ENCODE results near the gene CTNNA3. TPM values are rescaled to one million over a fixed set of nuclear protein-coding genes. Genes with fewer than 3 reads are reported as not detected.
"Not testable (repeated sequence)": the region's sequence is repeated elsewhere in the genome, so short reads cannot be mapped to it uniquely, and the experiment has no call there.

CTNNA3 gene
- total and polyA plus RNA-seq, 4 donors: 0.16 to 2.4 (median 1.4) TPM

GRCh38 chr10:67696679-67697078 is 684 bp upstream of the CTNNA3 start:
- 64% methylated on average over 2 of the region's 2 CpGs for WGBS
- H3K27ac ChIP-seq (ENCODE audit: low read depth in 1 of 2, low read length in 2 of 2): no peak overlapping the region
- no peak for DNase-seq (ENCODE audit: low spot score)

GRCh38 chr10:67695555-67695954 is 440 bp downstream of the CTNNA3 start:
- TF ChIP-seq YY1 (IDR thresholded peaks at IDR 0.05) (no peak), FOXA1 (IDR thresholded peaks at IDR 0.05) (no peak), GABPA (IDR thresholded peaks at IDR 0.05 in 1 of 2, conservative IDR thresholded peaks at IDR 0.05 in 1 of 2) (no peak), RAD21 (IDR thresholded peaks at IDR 0.05) (no peak), MAX (IDR thresholded peaks at IDR 0.05) (no peak), EGR1 (IDR thresholded peaks at IDR 0.05; ENCODE audit: low read depth in 2 of 2) (no peak), JUND (IDR thresholded peaks at IDR 0.05) (no peak), FOXA2 (IDR thresholded peaks at IDR 0.05) (no peak)
- TF ChIP-seq, protein P1, sequence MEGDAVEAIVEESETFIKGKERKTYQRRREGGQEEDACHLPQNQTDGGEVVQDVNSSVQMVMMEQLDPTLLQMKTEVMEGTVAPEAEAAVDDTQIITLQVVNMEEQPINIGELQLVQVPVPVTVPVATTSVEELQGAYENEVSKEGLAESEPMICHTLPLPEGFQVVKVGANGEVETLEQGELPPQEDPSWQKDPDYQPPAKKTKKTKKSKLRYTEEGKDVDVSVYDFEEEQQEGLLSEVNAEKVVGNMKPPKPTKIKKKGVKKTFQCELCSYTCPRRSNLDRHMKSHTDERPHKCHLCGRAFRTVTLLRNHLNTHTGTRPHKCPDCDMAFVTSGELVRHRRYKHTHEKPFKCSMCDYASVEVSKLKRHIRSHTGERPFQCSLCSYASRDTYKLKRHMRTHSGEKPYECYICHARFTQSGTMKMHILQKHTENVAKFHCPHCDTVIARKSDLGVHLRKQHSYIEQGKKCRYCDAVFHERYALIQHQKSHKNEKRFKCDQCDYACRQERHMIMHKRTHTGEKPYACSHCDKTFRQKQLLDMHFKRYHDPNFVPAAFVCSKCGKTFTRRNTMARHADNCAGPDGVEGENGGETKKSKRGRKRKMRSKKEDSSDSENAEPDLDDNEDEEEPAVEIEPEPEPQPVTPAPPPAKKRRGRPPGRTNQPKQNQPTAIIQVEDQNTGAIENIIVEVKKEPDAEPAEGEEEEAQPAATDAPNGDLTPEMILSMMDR (IDR thresholded peaks at IDR 0.05; ENCODE audit: low read depth, low read length, missing input control): no peak
- TF ChIP-seq, protein P2, sequence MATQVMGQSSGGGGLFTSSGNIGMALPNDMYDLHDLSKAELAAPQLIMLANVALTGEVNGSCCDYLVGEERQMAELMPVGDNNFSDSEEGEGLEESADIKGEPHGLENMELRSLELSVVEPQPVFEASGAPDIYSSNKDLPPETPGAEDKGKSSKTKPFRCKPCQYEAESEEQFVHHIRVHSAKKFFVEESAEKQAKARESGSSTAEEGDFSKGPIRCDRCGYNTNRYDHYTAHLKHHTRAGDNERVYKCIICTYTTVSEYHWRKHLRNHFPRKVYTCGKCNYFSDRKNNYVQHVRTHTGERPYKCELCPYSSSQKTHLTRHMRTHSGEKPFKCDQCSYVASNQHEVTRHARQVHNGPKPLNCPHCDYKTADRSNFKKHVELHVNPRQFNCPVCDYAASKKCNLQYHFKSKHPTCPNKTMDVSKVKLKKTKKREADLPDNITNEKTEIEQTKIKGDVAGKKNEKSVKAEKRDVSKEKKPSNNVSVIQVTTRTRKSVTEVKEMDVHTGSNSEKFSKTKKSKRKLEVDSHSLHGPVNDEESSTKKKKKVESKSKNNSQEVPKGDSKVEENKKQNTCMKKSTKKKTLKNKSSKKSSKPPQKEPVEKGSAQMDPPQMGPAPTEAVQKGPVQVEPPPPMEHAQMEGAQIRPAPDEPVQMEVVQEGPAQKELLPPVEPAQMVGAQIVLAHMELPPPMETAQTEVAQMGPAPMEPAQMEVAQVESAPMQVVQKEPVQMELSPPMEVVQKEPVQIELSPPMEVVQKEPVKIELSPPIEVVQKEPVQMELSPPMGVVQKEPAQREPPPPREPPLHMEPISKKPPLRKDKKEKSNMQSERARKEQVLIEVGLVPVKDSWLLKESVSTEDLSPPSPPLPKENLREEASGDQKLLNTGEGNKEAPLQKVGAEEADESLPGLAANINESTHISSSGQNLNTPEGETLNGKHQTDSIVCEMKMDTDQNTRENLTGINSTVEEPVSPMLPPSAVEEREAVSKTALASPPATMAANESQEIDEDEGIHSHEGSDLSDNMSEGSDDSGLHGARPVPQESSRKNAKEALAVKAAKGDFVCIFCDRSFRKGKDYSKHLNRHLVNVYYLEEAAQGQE (IDR thresholded peaks at IDR 0.05): no peak
- WGBS: 42% methylated on average over 5 of the region's 5 CpGs
- peak overlapping the region in 1 of 3 donors; percentile 14 for H3K4me3 ChIP-seq (ENCODE audit: low read depth in 1 of 3, low read length in 3 of 3)
- no peaks in the 10 kb centered on the region for H3K9me3 ChIP-seq (ENCODE audit: control insufficient read depth in 4 of 4, low read length in 3 of 4)
- no peak overlapping the region for H3K9ac ChIP-seq (ENCODE audit: low read depth in 1 of 2, low read length in 2 of 2)
- no peaks in the 10 kb centered on the region for H3K36me3 ChIP-seq (ENCODE audit: control insufficient read depth in 4 of 4, insufficient read depth in 3 of 4, low read depth in 1 of 4, low read length in 3 of 4)
- no peak overlapping the region for H3K27ac ChIP-seq (ENCODE audit: low read depth in 1 of 2, low read length in 2 of 2)
- peaks cover 0 to 6% (median 0%) of the 10 kb centered on the region in 4 donors for H3K27me3 ChIP-seq (ENCODE audit: control insufficient read depth in 4 of 4, insufficient read depth in 4 of 4, low read length in 3 of 4)
- no peaks in the 10 kb centered on the region for H3K4me1 ChIP-seq (ENCODE audit: control insufficient read depth in 4 of 4, insufficient read depth in 4 of 4, low read length in 3 of 4)
- DNase-seq (ENCODE audit: low spot score): no peak

More at GRCh38 chr10:67696679-67697078, 684 bp upstream of the CTNNA3 start:
- Histone ChIP-seq H3K36me3 (ENCODE audit: control insufficient read depth in 4 of 4, insufficient read depth in 3 of 4, low read depth in 1 of 4, low read length in 3 of 4) (no peaks in the 10 kb centered on the region), H3K4me3 (ENCODE audit: low read depth in 1 of 3, low read length in 3 of 3) (no peak overlapping the region), H3K9me3 (ENCODE audit: control insufficient read depth in 4 of 4, low read length in 3 of 4) (no peaks in the 10 kb centered on the region), H3K4me1 (ENCODE audit: control insufficient read depth in 4 of 4, insufficient read depth in 4 of 4, low read length in 3 of 4) (no peaks in the 10 kb centered on the region), H3K27me3 (ENCODE audit: control insufficient read depth in 4 of 4, insufficient read depth in 4 of 4, low read length in 3 of 4) (peaks cover 0 to 6% (median 0%) of the 10 kb centered on the region in 4 donors), H3K9ac (ENCODE audit: low read depth in 1 of 2, low read length in 2 of 2) (no peak overlapping the region)
- TF ChIP-seq RAD21 (IDR thresholded peaks at IDR 0.05) (no peak), FOXA1 (IDR thresholded peaks at IDR 0.05) (no peak), YY1 (IDR thresholded peaks at IDR 0.05) (no peak)

DNA sequence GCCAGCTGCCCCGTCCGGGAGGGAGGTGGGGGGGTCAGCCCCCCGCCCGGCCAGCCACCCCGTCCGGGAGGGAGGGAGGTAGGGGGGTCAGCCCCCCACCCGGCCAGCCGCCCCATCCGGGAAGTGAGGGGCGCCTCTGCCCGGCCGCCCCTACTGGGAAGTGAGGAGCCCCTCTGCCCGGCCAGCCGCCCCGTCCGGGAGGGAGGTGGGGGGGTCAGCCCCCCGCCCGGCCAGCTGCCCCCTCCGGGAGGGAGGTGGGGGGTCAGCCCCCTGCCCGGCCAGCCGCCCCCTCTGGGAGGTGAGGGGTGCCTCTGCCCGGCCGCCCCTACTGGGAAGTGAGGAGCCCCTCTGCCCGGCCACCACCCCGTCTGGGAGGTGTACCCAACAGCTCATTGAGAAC is 4.1 kb downstream of the CTNNA3 start:
- WGBS: 96% methylated on average over 22 of the region's 25 CpGs
- H3K4me1 ChIP-seq (ENCODE audit: control insufficient read depth in 4 of 4, insufficient read depth in 4 of 4, low read length in 3 of 4); H3K9ac ChIP-seq (ENCODE audit: low read depth in 1 of 2, low read length in 2 of 2); DNase-seq (ENCODE audit: low spot score); H3K9me3 ChIP-seq (ENCODE audit: control insufficient read depth in 4 of 4, low read length in 3 of 4); H3K36me3 ChIP-seq (ENCODE audit: control insufficient read depth in 4 of 4, insufficient read depth in 3 of 4, low read depth in 1 of 4, low read length in 3 of 4); H3K27me3 ChIP-seq (ENCODE audit: control insufficient read depth in 4 of 4, insufficient read depth in 4 of 4, low read length in 3 of 4); H3K27ac ChIP-seq (ENCODE audit: low read depth in 1 of 2, low read length in 2 of 2); H3K4me3 ChIP-seq (ENCODE audit: low read depth in 1 of 3, low read length in 3 of 3): not testable (repeated sequence)

DNA sequence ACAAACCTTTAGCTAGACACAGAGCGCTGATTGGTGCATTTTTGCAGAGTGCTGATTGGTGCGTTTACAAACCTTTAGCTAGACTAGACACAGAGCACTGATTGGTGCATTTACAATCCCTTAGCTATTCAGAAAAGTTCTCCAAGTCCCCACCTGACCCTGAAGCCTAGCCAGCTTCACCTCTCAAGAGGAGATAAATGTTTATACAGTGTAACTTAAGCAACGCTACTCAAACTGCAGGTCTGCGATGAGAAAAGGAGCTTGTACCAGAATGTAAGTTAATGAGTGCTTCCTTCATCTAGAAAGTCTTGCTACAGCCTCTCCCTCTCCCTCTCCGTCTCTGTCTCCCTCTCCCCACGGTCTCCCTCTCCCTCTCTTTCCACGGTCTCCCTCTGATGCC is 5.5 kb downstream of the CTNNA3 start:
- H3K36me3 ChIP-seq (ENCODE audit: control insufficient read depth in 4 of 4, insufficient read depth in 3 of 4, low read depth in 1 of 4, low read length in 3 of 4); DNase-seq (ENCODE audit: low spot score); H3K9ac ChIP-seq (ENCODE audit: low read depth in 1 of 2, low read length in 2 of 2); H3K27me3 ChIP-seq (ENCODE audit: control insufficient read depth in 4 of 4, insufficient read depth in 4 of 4, low read length in 3 of 4); H3K4me3 ChIP-seq (ENCODE audit: low read depth in 1 of 3, low read length in 3 of 3); H3K27ac ChIP-seq (ENCODE audit: low read depth in 1 of 2, low read length in 2 of 2); H3K9me3 ChIP-seq (ENCODE audit: control insufficient read depth in 4 of 4, low read length in 3 of 4); H3K4me1 ChIP-seq (ENCODE audit: control insufficient read depth in 4 of 4, insufficient read depth in 4 of 4, low read length in 3 of 4): not testable (repeated sequence)
- 93% methylated on average over 7 of the region's 7 CpGs for whole genome bisulfite sequencing

DNA sequence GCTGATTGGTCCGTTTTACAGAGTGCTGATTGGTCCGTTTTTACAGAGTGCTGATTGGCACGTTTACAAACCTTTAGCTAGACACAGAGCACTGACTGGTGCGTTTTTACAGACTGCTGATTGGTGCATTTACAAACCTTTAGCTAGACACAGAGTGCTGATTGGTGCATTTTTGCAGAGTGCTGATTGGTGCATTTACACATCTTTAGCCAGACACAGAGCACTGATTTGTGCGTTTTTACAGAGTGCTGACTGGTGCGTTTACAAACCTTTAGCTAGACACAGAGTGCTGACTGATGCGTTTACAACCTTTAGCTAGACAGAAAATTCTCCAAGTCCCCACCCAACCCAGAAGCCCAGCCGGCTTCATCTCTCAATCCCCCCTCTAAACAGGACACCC is 11.9 kb downstream of the CTNNA3 start:
- not testable (repeated sequence) for DNase-seq (ENCODE audit: low spot score); H3K27me3 ChIP-seq (ENCODE audit: control insufficient read depth in 4 of 4, insufficient read depth in 4 of 4, low read length in 3 of 4); H3K9ac ChIP-seq (ENCODE audit: low read depth in 1 of 2, low read length in 2 of 2); H3K36me3 ChIP-seq (ENCODE audit: control insufficient read depth in 4 of 4, insufficient read depth in 3 of 4, low read depth in 1 of 4, low read length in 3 of 4); H3K27ac ChIP-seq (ENCODE audit: low read depth in 1 of 2, low read length in 2 of 2); H3K9me3 ChIP-seq (ENCODE audit: control insufficient read depth in 4 of 4, low read length in 3 of 4); H3K4me3 ChIP-seq (ENCODE audit: low read depth in 1 of 3, low read length in 3 of 3); H3K4me1 ChIP-seq (ENCODE audit: control insufficient read depth in 4 of 4, insufficient read depth in 4 of 4, low read length in 3 of 4)
- WGBS: 91% methylated on average over 8 of the region's 8 CpGs
